ENCODE results near the gene TBCD.
A peak's percentile ranks its signal among the peaks of the same experiment; 100 is the strongest.
"Not testable (repeated sequence)": the region's sequence is repeated elsewhere in the genome, so short reads cannot be mapped to it uniquely, and the experiment has no call there.

The TBCD gene

DNA sequence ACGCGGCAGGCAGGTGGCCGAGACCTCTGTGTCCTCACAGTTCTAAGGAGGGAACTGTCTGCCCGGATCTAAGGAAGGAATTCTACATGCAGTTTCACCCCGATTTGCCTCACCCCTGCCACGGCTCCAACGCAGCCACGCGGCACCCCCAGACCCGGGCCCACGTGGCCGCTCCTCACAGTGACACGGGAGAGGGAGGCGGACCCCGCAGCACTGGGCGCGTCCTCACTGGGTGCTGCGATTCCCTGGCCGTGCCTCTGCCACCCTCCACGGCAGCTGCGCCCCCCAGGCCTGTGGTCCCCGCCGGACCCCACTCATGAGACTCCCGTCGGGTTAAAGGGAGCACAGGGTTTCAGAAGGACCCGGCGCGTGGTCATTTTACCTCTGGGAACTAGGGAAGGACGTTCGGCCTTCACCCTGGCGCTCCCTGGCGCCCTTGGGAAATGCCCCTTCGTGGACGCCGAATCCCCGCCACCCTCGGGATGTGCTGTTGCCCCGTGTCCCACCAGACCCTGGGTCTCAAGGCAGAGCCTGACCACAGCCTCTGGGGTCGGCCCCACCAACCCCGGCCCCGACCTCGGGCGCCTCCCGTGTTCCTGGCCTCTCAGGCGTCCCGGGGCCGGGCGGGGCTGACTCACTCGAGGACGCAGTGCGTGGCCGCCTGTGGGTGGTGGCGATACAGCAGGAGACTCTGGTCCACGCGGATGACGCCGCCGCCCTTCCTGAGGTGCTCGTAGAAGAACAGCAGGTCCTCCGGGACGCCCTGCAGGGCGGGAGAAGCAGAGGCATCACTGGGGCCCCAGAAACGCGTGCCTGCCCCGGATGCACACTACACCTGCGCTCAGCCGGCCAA is 208.8 kb downstream of the TBCD start:
- DNase-seq, result no peak

DNA sequence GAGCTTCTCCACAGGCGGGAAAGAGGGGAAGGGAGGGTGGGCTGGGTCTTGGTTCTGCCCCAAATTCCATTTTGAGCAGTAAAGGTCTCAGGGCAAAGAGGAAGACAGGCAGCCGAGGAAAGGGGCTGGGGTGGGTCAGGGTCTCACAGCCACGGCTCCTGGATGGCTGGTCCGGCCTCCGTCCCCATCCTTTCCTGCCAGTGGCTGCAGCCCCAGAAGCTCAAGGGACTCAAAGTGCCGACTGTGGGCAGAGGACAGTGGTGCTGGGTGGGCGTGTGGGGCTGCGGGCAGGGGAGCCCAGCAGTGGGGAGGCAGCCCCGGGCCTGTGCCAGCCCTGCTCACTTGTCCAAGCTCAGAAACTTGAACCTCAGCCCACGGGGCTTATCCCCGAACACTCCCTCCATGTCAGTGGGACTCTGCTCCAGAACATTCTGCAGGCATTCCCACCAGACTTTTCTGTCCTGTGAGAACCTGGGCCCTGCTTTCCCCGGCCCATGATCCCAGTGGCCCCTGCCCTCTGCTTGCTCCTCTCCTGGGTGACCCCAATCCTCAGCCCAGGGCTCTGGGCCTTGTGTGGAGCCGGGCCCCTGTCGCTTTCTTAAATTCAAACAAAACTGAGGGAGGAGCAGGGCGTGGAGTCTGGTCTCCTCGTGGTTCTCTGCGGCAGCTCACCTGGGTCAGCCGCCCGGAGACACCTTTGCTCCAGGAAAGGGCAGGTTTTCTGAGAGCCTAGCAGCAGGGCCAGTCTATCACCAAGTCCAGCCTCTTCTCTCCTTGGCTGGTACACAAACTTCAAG is 209.7 kb downstream of the TBCD start:
- DNase-seq, result no peak

DNA sequence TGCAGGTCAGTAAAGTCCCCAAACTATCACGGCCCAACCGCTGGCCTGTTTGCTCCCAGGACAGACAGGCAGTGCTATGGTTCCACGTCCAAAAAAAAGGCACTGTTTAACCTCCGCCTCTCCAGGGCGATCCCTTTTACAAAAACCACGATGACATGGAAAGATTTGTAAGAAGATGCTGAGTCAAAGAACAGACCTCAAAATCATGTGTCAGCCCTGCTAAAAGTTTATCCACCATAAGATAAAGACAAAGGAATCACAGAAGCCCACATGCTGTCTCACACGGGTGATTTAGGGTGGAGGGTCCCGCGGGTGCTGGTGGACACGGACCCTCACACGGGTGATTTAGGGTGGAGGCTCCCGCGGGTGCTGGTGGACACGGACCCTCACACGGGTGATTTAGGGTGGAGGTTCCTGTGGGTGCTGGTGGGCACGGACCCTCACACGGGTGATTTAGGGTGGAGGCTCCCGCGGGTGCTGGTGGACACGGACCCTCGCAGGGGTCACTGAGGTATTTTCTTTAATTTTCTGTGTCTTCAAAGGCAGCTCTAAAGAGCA is 210.4 kb downstream of the TBCD start:
- DNase-seq, result no peak

DNA sequence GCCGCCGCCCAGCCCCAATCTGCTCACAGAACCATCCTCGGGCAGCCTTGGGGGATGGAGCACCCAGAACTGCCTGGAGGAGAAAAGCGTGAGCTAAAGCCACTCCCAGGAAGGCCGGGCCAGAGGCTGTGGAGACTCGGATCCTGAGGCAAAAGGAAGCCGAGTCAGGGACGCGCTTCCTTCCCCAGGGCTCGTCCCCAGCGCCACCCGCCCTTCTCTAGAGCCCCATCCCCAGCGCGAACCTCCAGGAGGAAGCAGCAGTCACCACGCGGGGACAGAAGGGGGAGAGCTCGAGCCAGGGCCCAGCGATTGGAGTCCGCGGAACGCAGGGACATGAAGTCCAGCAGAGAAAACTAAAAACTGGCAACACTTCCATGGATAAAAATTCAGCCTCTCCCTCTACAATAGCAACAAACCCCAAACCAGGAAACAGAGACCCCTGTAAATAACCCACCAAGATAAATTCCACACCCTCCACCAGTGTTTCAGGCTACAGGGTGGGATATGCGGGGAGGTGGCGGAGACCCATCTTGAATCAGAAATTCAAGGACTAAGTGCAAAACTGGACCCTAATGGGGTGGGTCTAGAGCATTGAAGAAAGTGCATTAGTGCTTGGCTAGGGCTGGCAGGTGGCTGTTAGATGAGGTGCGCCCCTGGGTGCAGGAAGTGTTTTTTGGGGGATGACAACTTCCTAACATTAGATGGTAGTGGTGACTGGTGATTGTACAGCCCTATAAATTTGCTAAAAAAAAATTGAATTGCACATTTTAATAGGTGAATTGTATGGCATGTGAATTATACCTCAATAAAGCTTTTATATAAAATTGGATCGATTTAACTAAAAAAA is 211.5 kb downstream of the TBCD start:
- DNase-seq, result peak; percentile 45

DNA sequence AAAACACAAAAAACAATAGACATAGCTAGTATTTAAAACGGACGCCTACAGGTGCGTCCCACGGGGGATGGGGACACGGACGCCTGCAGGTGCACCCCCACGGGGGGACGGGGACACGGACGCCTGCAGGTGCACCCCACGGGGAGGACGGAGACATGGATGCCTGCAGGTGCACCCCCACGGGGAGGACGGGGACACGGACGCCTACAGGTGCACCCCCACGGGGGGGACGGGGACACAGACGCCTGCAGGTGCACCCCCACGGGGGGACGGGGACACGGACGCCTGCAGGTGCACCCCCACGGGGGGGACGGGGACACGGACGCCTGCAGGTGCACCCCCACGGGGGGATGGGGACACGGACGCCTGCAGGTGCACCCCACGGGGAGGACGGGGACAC is 212.6 kb downstream of the TBCD start:
- DNase-seq, result not testable (repeated sequence)

DNA sequence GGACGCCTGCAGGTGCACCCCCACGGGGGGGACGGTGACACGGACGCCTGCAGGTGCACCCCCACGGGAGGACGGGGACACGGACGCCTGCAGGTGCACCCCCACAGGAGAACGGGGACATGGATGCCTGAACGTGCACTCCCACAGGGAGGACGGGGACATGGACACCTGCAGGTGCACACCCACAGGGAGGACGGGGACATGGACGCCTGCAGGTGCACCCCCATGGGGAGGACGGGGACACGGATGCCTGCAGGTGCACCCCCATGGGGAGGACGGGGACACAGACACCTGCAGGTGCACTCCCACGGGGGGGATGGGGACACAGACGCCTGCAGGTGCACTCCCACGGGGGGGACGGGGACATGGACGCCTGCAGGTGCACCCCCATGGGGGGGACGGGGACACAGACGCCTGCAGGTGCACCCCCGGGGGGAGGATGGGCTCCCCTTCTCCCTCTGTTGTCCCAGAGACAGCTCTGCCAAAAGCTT is 213.0 kb downstream of the TBCD start:
- DNase-seq, result no peak

DNA sequence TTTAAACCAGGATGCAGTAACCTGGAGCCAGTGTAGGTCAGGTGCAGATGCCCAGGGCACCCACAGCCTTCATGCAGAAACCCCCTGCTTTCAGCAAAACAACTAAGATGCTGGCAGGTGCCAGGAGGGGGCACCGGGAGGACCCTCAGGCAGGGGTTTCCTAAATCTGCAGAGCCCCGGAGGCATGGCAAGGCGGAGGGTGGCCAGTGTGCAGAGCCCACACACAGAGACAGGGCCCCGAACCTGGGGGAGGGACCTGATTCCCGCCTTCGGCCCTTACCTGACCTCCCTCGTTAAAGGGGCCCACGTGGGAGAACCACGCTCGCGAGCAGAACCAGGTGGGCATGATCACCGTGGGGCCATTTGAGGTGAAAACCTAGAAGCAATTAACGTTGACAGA is 213.5 kb downstream of the TBCD start:
- DNase-seq, result no peak

DNA sequence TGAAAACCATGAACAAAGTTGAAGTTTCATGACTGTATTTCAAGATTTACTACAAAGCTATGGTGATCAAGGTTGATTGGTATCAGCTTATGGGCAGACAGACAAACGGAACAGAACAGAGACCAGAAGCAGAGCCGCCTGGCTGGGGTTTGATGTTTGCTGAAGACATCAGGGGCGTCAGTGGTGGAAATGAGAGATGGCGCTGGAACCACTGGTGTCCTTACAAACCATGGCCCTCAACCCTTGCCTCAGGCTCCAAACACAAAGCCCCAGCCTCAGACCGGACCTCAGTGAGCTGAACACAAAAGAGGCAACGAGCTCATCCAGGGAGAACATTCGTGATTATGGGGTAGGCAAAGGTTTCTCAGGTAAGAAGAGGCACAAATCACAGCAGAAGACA is 214.6 kb downstream of the TBCD start:
- DNase-seq, result no peak

DNA sequence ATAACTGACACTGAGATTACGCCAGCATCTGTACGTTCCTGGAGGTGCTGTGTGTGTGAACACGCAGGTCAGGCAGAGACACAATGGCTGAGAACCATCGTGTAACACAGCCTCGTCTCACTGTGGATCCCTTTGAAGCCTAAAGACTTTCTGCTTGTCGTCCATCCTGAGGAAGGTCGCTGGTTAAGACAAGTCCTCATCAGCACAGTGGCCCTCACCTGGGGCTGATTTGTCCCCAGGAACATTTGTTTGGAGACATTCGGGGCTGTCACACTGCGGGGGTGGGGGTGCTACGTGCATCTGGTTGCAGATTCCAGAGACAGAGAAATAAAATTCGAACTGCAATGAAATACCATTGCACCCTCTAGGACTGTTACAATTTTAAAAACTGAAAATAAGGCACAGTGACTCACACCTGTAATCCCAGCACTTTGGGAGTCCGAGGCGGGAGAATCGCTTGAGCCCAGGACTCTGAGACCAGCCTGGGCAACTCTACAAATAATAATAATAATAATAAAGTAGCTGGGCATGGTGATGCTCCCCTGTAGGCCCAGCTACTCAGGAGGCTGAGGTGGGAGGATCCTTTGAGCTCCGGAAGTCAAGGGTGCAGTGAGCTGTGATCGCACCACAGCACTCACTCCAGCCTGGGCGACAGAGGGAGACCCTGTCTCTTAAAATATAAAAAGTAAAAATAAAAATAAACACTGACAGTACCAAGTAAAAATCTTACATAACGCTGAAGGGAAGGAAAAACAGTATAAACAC is 215.6 kb downstream of the TBCD start:
- no peak for DNase-seq

DNA sequence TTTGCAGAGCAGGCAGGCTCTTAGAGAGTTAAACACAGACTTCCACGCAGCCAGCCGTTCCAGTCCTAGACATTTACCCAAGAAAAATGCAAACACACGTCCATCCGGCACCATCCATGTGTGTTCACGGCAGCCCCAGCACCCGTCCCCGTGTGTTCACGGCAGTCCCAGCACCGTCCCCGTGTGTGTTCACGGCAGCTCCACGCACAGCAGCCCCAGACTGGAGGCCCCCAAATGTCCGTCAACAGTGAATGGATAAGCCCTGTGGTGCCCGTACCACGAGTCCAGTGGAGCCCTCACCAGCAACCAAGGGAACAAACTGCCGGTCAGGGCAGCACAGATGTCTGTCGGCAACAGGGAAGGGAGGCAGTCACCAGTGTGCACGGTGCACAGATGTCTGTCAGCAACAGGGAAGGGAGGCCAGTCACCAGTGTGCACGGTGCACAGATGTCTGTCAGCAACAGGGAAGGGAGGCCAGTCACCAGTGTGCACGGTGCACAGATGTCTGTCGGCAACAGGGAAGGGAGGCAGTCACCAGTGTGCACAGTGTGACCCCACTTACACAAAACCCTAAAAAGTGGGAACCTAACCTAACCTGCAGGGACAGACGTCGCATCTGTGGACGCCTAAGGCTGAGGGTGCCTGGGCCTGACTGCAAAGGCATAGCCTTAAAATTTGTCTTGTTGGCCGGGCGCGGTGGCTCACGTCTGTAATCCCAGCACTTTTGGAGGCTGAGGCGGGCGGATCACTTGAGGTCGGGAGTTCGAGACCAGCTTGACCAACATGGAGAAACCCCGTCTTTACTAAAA is 216.4 kb downstream of the TBCD start:
- not testable (repeated sequence) for DNase-seq

DNA sequence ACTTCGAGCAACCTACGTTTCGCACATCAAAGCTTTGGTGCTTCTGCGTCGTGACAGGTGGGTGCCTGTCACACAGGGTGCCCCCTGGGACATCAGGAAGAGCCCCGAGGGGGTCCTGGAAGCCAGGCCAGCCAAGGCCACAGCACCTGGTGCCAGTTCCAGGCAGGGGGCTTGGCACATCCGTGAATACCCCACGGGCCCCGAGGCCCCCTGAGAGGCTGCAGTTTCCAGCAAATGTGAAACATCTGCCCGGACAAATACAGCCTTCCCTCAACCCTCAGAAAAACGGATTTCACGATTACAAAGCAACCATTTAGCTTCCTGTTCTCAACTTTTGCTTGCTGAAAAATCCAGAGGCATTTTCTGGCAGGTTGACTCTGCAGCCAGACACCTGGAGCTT is 218.2 kb downstream of the TBCD start:
- DNase-seq, result no peak

DNA sequence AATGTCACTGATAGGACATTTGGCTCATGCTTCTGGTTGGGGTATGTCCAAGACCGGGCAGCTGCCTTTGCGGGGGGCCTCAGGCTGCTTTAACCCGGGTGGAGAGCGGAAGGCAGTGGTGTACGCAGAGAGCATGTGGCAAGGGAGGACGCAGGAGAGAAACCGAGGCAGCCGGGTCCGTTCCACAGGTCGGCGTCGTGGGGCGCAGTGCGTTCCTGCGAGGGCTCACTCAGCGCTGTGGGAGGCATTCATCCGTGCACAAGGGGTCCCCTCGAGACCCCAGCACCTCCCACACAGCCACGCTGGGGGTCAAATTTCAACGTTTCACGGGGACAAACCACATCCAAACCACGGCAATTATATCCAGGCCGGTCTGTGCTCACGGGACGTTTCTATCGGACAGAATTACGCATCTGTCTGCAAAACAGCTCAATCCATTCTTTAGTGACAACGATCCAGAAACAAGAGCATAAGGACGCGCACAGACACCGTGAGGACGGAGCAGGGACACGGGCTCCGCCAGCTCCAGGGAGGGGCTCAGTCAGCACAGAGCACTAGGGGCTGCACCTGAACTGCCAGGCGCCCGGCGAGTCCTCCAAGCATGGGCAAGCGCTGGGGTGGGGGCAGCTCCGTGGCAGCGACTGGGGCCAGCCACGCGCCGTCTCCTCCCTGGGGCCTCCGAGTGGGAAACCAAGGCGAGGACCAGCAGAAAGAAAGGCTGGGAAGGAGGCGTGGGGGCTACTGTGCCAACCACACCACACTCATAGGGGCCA is 219.1 kb downstream of the TBCD start:
- no peak for DNase-seq

DNA sequence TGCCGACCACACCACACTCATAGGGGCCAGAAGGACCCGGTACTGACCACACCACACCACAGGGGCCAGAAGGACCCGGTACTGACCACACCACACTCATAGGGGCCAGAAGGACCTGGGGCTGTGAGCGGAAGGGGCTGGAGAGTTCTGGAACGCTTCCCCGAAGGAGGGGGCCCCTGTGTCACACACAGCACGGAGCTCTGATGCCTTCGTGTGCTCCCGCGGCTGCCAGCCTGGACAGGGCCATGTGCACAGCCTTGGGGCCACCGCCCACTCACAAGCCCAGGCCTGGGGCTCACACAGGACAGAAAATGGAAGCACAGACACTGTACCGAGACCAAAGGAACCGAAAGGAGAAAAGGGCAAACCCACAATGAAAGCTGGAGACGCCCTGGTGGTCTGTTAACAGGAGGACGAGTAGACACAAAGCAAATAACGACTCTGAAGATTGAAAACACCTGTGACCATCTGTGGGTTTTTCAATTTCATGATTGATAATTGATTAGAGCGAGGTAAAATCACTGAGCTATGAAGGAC is 221.0 kb downstream of the TBCD start:
- DNase-seq, result no peak

DNA sequence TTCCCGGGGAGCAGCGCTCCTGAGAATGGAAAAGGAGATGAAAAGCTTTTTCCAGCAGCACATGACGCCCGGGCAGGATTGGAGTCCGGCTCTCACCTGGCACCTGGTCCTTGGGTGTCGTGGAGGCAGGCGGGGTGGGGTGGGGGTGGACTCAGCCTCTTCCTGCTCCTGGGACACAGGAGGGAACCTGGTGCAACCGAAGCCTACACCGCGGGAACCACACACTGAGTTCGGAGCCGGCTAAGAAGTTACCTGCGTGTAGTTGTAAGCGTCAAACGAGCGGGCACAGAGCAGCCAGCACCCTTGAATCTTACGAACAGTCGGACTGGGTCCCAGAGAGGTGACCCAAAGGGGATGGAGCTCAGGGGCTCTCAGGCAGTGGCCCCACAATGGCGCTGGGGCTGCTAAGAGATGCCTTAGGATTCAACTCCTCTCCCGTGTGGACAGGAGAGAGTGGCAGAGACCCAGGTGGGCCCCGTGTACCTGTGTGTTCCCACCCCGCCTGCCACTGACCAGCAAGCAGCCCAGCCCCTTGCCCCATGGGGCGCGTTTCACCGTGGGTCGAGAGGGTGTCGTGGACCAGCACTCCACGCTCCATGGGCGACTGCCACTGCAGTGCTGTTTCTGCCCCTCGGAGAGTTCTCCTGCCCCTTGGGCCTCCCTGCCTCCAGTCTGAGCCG is 221.7 kb downstream of the TBCD start:
- DNase-seq, result no peak

DNA sequence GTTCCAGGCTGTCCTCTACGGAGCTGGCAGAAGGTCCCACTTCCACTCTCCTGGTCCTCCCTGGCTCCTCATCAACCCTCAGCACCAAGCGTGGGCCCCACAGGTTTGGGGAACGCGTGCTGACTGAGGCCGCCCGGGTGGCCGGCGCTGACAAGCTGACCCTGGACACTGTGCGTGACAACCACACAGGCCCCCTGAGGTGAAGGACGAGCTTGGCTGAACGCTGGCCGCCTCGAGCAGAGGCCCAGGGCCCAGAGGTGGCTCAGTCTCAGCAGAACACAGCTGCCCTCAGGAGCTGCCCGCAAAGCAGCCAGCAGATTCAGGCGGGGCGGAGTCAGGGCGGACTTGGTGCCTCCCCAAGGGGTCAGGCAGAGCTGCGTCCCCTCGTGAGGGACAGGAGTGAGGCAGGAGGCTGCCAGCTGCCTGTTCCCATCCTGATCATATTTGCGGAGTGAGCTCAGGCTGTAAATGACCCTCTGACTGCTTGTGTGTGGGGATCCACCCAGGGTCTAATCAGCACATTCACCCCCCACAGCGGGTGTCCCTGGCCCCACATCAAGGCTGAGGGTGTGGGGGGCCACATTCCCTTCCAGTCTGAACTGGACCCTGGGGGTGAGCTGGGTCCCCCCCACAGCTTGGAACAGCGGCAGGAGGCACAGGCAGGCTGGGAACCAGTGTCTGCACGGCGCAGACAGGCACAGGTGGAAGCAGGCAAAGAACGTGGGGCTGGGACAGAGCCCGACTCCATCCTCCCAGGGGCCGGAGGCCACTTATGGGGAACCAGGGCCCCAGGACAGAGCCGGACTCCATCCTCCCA is 222.5 kb downstream of the TBCD start:
- DNase-seq, result no peak

DNA sequence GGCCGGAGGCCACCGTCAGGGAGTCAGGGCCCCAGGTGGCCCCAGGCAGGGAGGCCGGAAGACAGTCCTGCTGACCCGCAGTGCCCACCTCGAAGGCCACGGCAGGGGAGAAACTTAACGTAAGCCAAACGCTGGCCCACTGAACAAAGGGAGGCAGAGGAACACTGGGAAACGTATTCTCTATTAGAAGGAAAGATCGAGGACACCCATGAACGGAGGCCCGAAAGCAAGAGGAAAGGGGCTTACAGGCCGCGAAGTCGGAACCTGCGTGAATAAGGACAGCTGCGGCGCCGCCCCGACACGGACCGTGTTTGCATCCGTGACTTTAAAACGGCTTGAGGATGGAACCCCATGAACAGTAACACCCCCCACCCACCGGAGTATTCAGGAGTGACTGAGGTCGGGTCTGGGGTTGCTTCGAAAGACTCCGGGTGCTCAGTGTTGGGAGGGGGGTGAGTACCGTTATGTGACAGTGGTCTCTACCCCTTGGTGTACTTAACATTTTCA is 225.2 kb downstream of the TBCD start:
- DNase-seq, result no peak

DNA sequence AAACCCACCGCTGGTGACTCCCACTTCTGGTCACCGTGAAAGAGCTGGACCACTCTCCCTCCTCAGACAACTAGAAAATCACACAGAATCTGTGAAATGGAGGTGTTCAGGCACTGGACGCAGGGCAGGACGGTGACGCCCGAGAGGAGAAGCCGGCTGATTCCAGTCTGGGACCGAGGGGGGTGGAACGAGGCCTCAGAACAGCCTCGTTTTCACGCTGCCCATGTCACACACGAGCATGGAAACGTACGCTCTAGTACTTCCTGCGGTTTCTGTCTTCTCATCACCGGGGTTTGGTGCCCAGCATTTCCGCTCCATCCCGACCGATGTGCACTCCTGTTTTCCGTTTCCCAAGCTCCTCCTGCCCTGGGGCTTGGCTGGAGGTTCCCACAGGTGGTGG is 225.7 kb downstream of the TBCD start:
- no peak for DNase-seq

DNA sequence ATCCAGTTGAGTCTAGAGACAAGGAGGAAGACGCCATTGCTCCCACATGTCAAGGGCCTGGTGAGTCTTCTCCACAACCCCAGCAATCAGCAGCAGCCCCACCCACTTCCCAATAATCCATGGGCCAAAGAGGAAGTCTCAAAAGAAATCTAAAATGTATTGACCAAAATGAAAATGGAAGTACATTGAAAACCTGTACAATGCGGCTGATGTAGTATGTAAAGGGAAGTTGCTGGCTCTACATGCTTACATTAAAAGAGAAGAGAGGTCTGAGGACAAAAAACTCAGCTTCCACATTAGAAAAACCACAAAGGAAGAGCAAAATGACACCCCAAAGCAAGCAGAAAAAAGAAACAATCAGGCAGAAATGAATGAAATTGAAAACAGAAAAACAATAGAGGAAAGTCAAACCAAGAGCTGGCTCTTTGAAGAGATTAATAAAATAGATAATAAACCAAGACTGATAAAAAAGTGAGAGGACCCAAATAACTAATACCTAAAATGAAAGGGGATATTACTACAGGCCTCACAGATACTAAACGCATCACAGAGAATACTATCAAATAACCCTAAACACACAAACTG is 227.0 kb downstream of the TBCD start:
- DNase-seq, result no peak
